ENCODE results near the gene SPINK9.
A peak's percentile ranks its signal among the peaks of the same experiment; 100 is the strongest.

The SPINK9 gene

GRCh38 chr5:148364343-148364742 lies 29.0 kb downstream of the SPINK9 start:
- H3K36me3 ChIP-seq (ENCODE audit: control insufficient read depth, insufficient read depth, low read length), result no peaks in the 10 kb centered on the region
- no peak overlapping the region for H3K4me3 ChIP-seq (ENCODE audit: low read depth, low read length)
- H3K27ac ChIP-seq, result no peak overlapping the region
- no peak overlapping the region for H3K9ac ChIP-seq
- H3K4me1 ChIP-seq, result no peaks in the 10 kb centered on the region
- peaks cover 2% of the 10 kb centered on the region for H3K9me3 ChIP-seq (ENCODE audit: control insufficient read depth, low read length)
- H3K4me2 ChIP-seq (ENCODE audit: low read length), result no peak overlapping the region
- no peaks in the 10 kb centered on the region for H3K27me3 ChIP-seq (ENCODE audit: control insufficient read depth, insufficient read depth, low read length)
- H3K79me2 ChIP-seq, result no peaks in the 10 kb centered on the region
- no peak overlapping the region for H2AFZ ChIP-seq
- TF ChIP-seq CTCF (IDR thresholded peaks at IDR 0.05), result no peak

- no peak overlapping the region for H2AFZ ChIP-seq
- no peaks in the 10 kb centered on the region for H3K4me1 ChIP-seq
- H3K27me3 ChIP-seq (ENCODE audit: control insufficient read depth, insufficient read depth, low read length), result no peaks in the 10 kb centered on the region
- H3K27ac ChIP-seq, result no peak overlapping the region
- peaks cover 2% of the 10 kb centered on the region for H3K9me3 ChIP-seq (ENCODE audit: control insufficient read depth, low read length)
- no peak overlapping the region for H3K9ac ChIP-seq
- no peak for TF ChIP-seq CTCF (IDR thresholded peaks at IDR 0.05)
- H3K4me2 ChIP-seq (ENCODE audit: low read length), result no peak overlapping the region
- H3K4me3 ChIP-seq (ENCODE audit: low read depth, low read length), result no peak overlapping the region
- no peaks in the 10 kb centered on the region for H3K36me3 ChIP-seq (ENCODE audit: control insufficient read depth, insufficient read depth, low read length)
- H3K79me2 ChIP-seq, result no peaks in the 10 kb centered on the region
These were observed 32.9 kb downstream of the SPINK9 start for GRCh38 chr5:148368299-148368698.

- no peak for TF ChIP-seq CTCF (IDR thresholded peaks at IDR 0.05)
- no peaks in the 10 kb centered on the region for H3K27me3 ChIP-seq (ENCODE audit: control insufficient read depth, insufficient read depth, low read length)
These were observed 36.9 kb downstream of the SPINK9 start for GRCh38 chr5:148372166-148372725.

GRCh38 chr5:148372893-148373292 lies 37.5 kb downstream of the SPINK9 start:
- Histone ChIP-seq H3K27ac (no peak overlapping the region), H3K79me2 (no peaks in the 10 kb centered on the region), H3K4me2 (ENCODE audit: low read length) (no peak overlapping the region), H3K9me3 (ENCODE audit: control insufficient read depth, low read length) (peaks cover 2% of the 10 kb centered on the region), H3K36me3 (ENCODE audit: control insufficient read depth, insufficient read depth, low read length) (no peaks in the 10 kb centered on the region), H3K9ac (no peak overlapping the region), H2AFZ (no peak overlapping the region), H3K4me3 (ENCODE audit: low read depth, low read length) (no peak overlapping the region), H3K4me1 (no peaks in the 10 kb centered on the region), H3K27me3 (ENCODE audit: control insufficient read depth, insufficient read depth, low read length) (no peaks in the 10 kb centered on the region)
- no peak for TF ChIP-seq CTCF (IDR thresholded peaks at IDR 0.05)

More at GRCh38 chr5:148372166-148372725, 36.9 kb downstream of the SPINK9 start:
- H3K4me1 ChIP-seq, result no peaks in the 10 kb centered on the region
- no peak overlapping the region for H2AFZ ChIP-seq
- no peaks in the 10 kb centered on the region for H3K79me2 ChIP-seq
- no peak overlapping the region for H3K4me2 ChIP-seq (ENCODE audit: low read length)
- H3K4me3 ChIP-seq (ENCODE audit: low read depth, low read length), result no peak overlapping the region
- peaks cover 2% of the 10 kb centered on the region for H3K9me3 ChIP-seq (ENCODE audit: control insufficient read depth, low read length)
- H3K27ac ChIP-seq, result no peak overlapping the region
- H3K36me3 ChIP-seq (ENCODE audit: control insufficient read depth, insufficient read depth, low read length), result no peaks in the 10 kb centered on the region
- no peak overlapping the region for H3K9ac ChIP-seq

GRCh38 chr5:148374690-148375360 lies 39.5 kb downstream of the SPINK9 start:
- H3K27me3 ChIP-seq (ENCODE audit: control insufficient read depth, insufficient read depth, low read length), result no peaks in the 10 kb centered on the region
- H3K9me3 ChIP-seq (ENCODE audit: control insufficient read depth, low read length), result no peaks in the 10 kb centered on the region
- no peak overlapping the region for H2AFZ ChIP-seq
- TF ChIP-seq CTCF (IDR thresholded peaks at IDR 0.05), result peak; percentile 40
- H3K36me3 ChIP-seq (ENCODE audit: control insufficient read depth, insufficient read depth, low read length), result no peaks in the 10 kb centered on the region
- H3K79me2 ChIP-seq, result no peaks in the 10 kb centered on the region
- no peak overlapping the region for H3K9ac ChIP-seq
- H3K4me2 ChIP-seq (ENCODE audit: low read length), result no peak overlapping the region
- H3K27ac ChIP-seq, result no peak overlapping the region
- no peak overlapping the region for H3K4me3 ChIP-seq (ENCODE audit: low read depth, low read length)
- H3K4me1 ChIP-seq, result no peaks in the 10 kb centered on the region

All from parathyroid adenoma (tissue), 2 donors.